HEK293T (cell line): ENCODE results near the gene MYL7.

ENCODE experiments used
- FOXA1 ChIP-seq: fragments of 450-650 bp; IDR thresholded peaks from 2 replicates; pipeline ENCODE4 v1.6.1; 2016; ENCODE audit warnings: mild to moderate bottlenecking
- HDGF ChIP-seq: fragments of 450-650 bp; IDR thresholded peaks from 2 replicates; pipeline ENCODE4 v1.6.1; 2017; ENCODE audit warnings: antibody characterized with exemption, borderline replicate concordance
- L3MBTL2 ChIP-seq: fragments of 450-650 bp; conservative IDR thresholded peaks from 2 replicates; pipeline ENCODE4 v1.6.1; 2016; ENCODE audit warnings: mild to moderate bottlenecking

GRCh38 chr7:44121761-44122420, 19.2 kb downstream of the MYL7 start:
- TF ChIP-seq FOXA1 (no peak), HDGF (no peak), L3MBTL2 (no peak)
